Measurements from ENCODE around the gene SH3PXD2A. TPM values are rescaled to one million over a fixed set of nuclear protein-coding genes. Genes with fewer than 3 reads are reported as not detected.

SH3PXD2A gene
- total and polyA plus RNA-seq, 2 experiments from 2014 or later = 1.8 to 5.0 TPM

- DNase-seq (ENCODE audit: low spot score) (no peak), ATAC-seq (no peak)
- Histone ChIP-seq H3K36me3 (ENCODE audit: insufficient read depth) (no peaks in the 10 kb centered on the region), H3F3A (replicated peaks; ENCODE audit: low read depth) (0 out of 2 replicates have a peak, but pooled peaks cover 5% of the 10 kb centered on the region), H3K9me2 (ENCODE audit: insufficient read depth) (no peaks in the 10 kb centered on the region), H3K27ac (ENCODE audit: low read depth) (no peak overlapping the region), H3K27me3 (ENCODE audit: insufficient read depth) (no peaks in the 10 kb centered on the region), H3K4me1 (ENCODE audit: insufficient read depth) (peaks cover 20% of the 10 kb centered on the region), H2AFZ (no peak overlapping the region), H4K20me1 (replicated peaks; ENCODE audit: insufficient read depth) (no peaks in the 10 kb centered on the region), H3K4me3 (no peak overlapping the region), H3K79me2 (replicated peaks; ENCODE audit: insufficient read depth) (no peaks in the 10 kb centered on the region), H3K4me2 (no peak overlapping the region)
- no peak overlapping the region for H3K4me3 Mint-ChIP-seq
- H3K36me3 Mint-ChIP-seq (ENCODE audit: low read depth) = peaks cover 9% of the 10 kb centered on the region
- H3K27ac Mint-ChIP-seq = no peak overlapping the region
- H3K27me3 Mint-ChIP-seq (ENCODE audit: insufficient read depth, low read depth, poor library complexity) = peaks cover 3% of the 10 kb centered on the region
- no peak for TF ChIP-seq ZNF114 (CRISPR knock-in tag; IDR thresholded peaks at IDR 0.05)
- H3K4me1 Mint-ChIP-seq = peaks cover 28% of the 10 kb centered on the region
- H3K9me3 Mint-ChIP-seq = no peaks in the 10 kb centered on the region
These were observed 214.1 kb downstream of the SH3PXD2A start for GRCh38 chr10:103641326-103641725.

GRCh38 chr10:103640436-103641181 lies 214.8 kb downstream of the SH3PXD2A start:
- H3K4me3 Mint-ChIP-seq = no peak overlapping the region
- Histone ChIP-seq H3K27me3 (ENCODE audit: insufficient read depth) (no peaks in the 10 kb centered on the region), H3K4me1 (ENCODE audit: insufficient read depth) (peaks cover 28% of the 10 kb centered on the region), H3F3A (replicated peaks; ENCODE audit: low read depth) (0 out of 2 replicates have a peak, but pooled peaks cover 5% of the 10 kb centered on the region), H3K4me3 (no peak overlapping the region), H3K4me2 (no peak overlapping the region), H2AFZ (no peak overlapping the region), H3K27ac (ENCODE audit: low read depth) (no peak overlapping the region), H3K9me2 (ENCODE audit: insufficient read depth) (no peaks in the 10 kb centered on the region), H3K36me3 (ENCODE audit: insufficient read depth) (no peaks in the 10 kb centered on the region), H4K20me1 (replicated peaks; ENCODE audit: insufficient read depth) (no peaks in the 10 kb centered on the region), H3K79me2 (replicated peaks; ENCODE audit: insufficient read depth) (no peaks in the 10 kb centered on the region)
- peaks cover 5% of the 10 kb centered on the region; the same call in 2 of the 3 replicates for H3K36me3 Mint-ChIP-seq (ENCODE audit: low read depth)
- ATAC-seq = no peak
- H3K27ac Mint-ChIP-seq = peak overlapping the region; percentile 17; the same call in 1 of the 2 replicates
- peaks cover 5% of the 10 kb centered on the region for H3K27me3 Mint-ChIP-seq (ENCODE audit: insufficient read depth, low read depth, poor library complexity)
- peaks cover 35% of the 10 kb centered on the region for H3K4me1 Mint-ChIP-seq
- DNase-seq (ENCODE audit: low spot score) = no peak
- H3K9me3 Mint-ChIP-seq = no peaks in the 10 kb centered on the region
- TF ChIP-seq EZH2 (IDR thresholded peaks at IDR 0.05; ENCODE audit: low read depth, unreplicated experiment) = no peak
- TF ChIP-seq ZNF331 (CRISPR knock-in tag; IDR thresholded peaks at IDR 0.05; ENCODE audit: low read depth) = no peak
- TF ChIP-seq POLR2AphosphoS5 (IDR thresholded peaks at IDR 0.05; ENCODE audit: low read depth) = no peak
- TF ChIP-seq CTCF (conservative IDR thresholded peaks at IDR 0.05; ENCODE audit: low read depth in 2 of 2) = no peak
- TF ChIP-seq STAT1 (IDR thresholded peaks at IDR 0.05; ENCODE audit: unreplicated experiment) = no peak
- TF ChIP-seq ZNF114 (CRISPR knock-in tag; IDR thresholded peaks at IDR 0.05) = no peak
- no peak for TF ChIP-seq NANOG (IDR thresholded peaks at IDR 0.05; ENCODE audit: borderline replicate concordance)
- TF ChIP-seq CREB1 (CRISPR knock-in tag; IDR thresholded peaks at IDR 0.05; ENCODE audit: low read depth) = no peak
- TF ChIP-seq EZH2phosphoT487 (IDR thresholded peaks at IDR 0.05; ENCODE audit: unreplicated experiment) = no peak
- TF ChIP-seq REST (IDR thresholded peaks at IDR 0.05; ENCODE audit: unreplicated experiment) = no peak
- TF ChIP-seq ETS1 (IDR thresholded peaks at IDR 0.05) = no peak
